ENCODE data around the gene STAP1. TPM values are rescaled to one million over a fixed set of nuclear protein-coding genes. Genes with fewer than 3 reads are reported as not detected.

The STAP1 gene
- total RNA-seq, 1 donor: not detected

GRCh38 chr4:67593741-67594175, 35.2 kb downstream of the STAP1 start:
- no peak for TF ChIP-seq CTCF (IDR thresholded peaks at IDR 0.05; ENCODE audit: extremely low read depth, low read depth, low read length)
- DNase-seq (ENCODE audit: insufficient read length, low spot score, missing footprints): no peak
- H3K4me2 ChIP-seq (ENCODE audit: insufficient read depth, low read length): no peak overlapping the region
- no peak overlapping the region for H3K4me3 ChIP-seq (ENCODE audit: insufficient read depth, low read length)
- H3K4me1 ChIP-seq (ENCODE audit: insufficient read depth, low read length): no peaks in the 10 kb centered on the region
- H3K27me3 ChIP-seq (ENCODE audit: insufficient read depth, low read length): no peaks in the 10 kb centered on the region
- peak overlapping the region; percentile 10 for H2AFZ ChIP-seq (ENCODE audit: low read length)
- H3K36me3 ChIP-seq (ENCODE audit: insufficient read depth, low read length): no peaks in the 10 kb centered on the region
- no peak overlapping the region for H3K27ac ChIP-seq (ENCODE audit: low read depth, low read length)
- no peaks in the 10 kb centered on the region for H3K9me3 ChIP-seq (ENCODE audit: low read depth, low read length)
- H3K79me2 ChIP-seq (ENCODE audit: insufficient read depth, low read length): no peaks in the 10 kb centered on the region
- no peaks in the 10 kb centered on the region for H4K20me1 ChIP-seq (ENCODE audit: insufficient read depth, low read length)

- Histone ChIP-seq H2AFZ (ENCODE audit: low read length) (no peak overlapping the region), H3K27ac (ENCODE audit: low read depth, low read length) (no peak overlapping the region), H3K4me1 (ENCODE audit: insufficient read depth, low read length) (no peaks in the 10 kb centered on the region), H3K27me3 (ENCODE audit: insufficient read depth, low read length) (no peaks in the 10 kb centered on the region), H4K20me1 (ENCODE audit: insufficient read depth, low read length) (no peaks in the 10 kb centered on the region), H3K4me2 (ENCODE audit: insufficient read depth, low read length) (no peak overlapping the region), H3K79me2 (ENCODE audit: insufficient read depth, low read length) (no peaks in the 10 kb centered on the region), H3K4me3 (ENCODE audit: insufficient read depth, low read length) (no peak overlapping the region), H3K9me3 (ENCODE audit: low read depth, low read length) (no peaks in the 10 kb centered on the region), H3K36me3 (ENCODE audit: insufficient read depth, low read length) (no peaks in the 10 kb centered on the region)
- TF ChIP-seq CTCF (IDR thresholded peaks at IDR 0.05; ENCODE audit: extremely low read depth, low read depth, low read length): no peak
- no peak for DNase-seq (ENCODE audit: insufficient read length, low spot score, missing footprints)
These were observed 44.9 kb downstream of the STAP1 start for GRCh38 chr4:67603310-67604028.

GRCh38 chr4:67604029-67604381, 45.5 kb downstream of the STAP1 start:
- Histone ChIP-seq H3K4me2 (ENCODE audit: insufficient read depth, low read length) (no peak overlapping the region), H3K4me1 (ENCODE audit: insufficient read depth, low read length) (no peaks in the 10 kb centered on the region), H3K27ac (ENCODE audit: low read depth, low read length) (no peak overlapping the region), H3K4me3 (ENCODE audit: insufficient read depth, low read length) (no peak overlapping the region), H3K79me2 (ENCODE audit: insufficient read depth, low read length) (no peaks in the 10 kb centered on the region), H3K36me3 (ENCODE audit: insufficient read depth, low read length) (no peaks in the 10 kb centered on the region), H3K27me3 (ENCODE audit: insufficient read depth, low read length) (no peaks in the 10 kb centered on the region), H4K20me1 (ENCODE audit: insufficient read depth, low read length) (no peaks in the 10 kb centered on the region), H2AFZ (ENCODE audit: low read length) (no peak overlapping the region), H3K9me3 (ENCODE audit: low read depth, low read length) (no peaks in the 10 kb centered on the region)
- TF ChIP-seq CTCF (IDR thresholded peaks at IDR 0.05; ENCODE audit: extremely low read depth, low read depth, low read length): no peak
- no peak for DNase-seq (ENCODE audit: insufficient read length, low spot score, missing footprints)

GRCh38 chr4:67604749-67605148, 46.2 kb downstream of the STAP1 start:
- TF ChIP-seq CTCF (IDR thresholded peaks at IDR 0.05; ENCODE audit: extremely low read depth, low read depth, low read length): no peak

More at GRCh38 chr4:67604749-67605148, 46.2 kb downstream of the STAP1 start:
- Histone ChIP-seq H3K36me3 (ENCODE audit: insufficient read depth, low read length) (no peaks in the 10 kb centered on the region), H3K4me3 (ENCODE audit: insufficient read depth, low read length) (no peak overlapping the region), H3K27me3 (ENCODE audit: insufficient read depth, low read length) (no peaks in the 10 kb centered on the region), H3K79me2 (ENCODE audit: insufficient read depth, low read length) (no peaks in the 10 kb centered on the region), H3K4me2 (ENCODE audit: insufficient read depth, low read length) (no peak overlapping the region), H2AFZ (ENCODE audit: low read length) (no peak overlapping the region), H4K20me1 (ENCODE audit: insufficient read depth, low read length) (no peaks in the 10 kb centered on the region), H3K9me3 (ENCODE audit: low read depth, low read length) (no peaks in the 10 kb centered on the region), H3K4me1 (ENCODE audit: insufficient read depth, low read length) (no peaks in the 10 kb centered on the region), H3K27ac (ENCODE audit: low read depth, low read length) (no peak overlapping the region)
- DNase-seq (ENCODE audit: insufficient read length, low spot score, missing footprints): no peak
